Cardiac fibroblast (primary cell): ENCODE measurements around the gene PEPD.

Experiments used
- DNase-seq, 2 donors: peaks; one replicate each; pipeline versions ENCODE4 v3.0.0 to v3.0.0-alpha.2; 2010; ENCODE audit warnings: low read depth in 2 of 2
- H3K4me3 ChIP-seq, 2 donors: replicated peaks in 1 of 2; 1 replicate in 1 of 2; 2 replicates in 1 of 2; pipeline ENCODE4 v1.5.1; 2011; ENCODE audit warnings: low read depth in 2 of 2, low read length in 2 of 2, mild to moderate bottlenecking in 2 of 2, moderate library complexity in 1 of 2
- CTCF ChIP-seq: IDR thresholded peaks from one replicate; pipeline ENCODE4 v1.5.1; 2011; ENCODE audit warnings: low read depth, mild to moderate bottlenecking, low read length, inconsistent platforms

PEPD gene

GRCh38 chr19:33442706-33443105, 78.9 kb downstream of the PEPD start:
- DNase-seq: no peak
- no peak overlapping the region for H3K4me3 ChIP-seq
- TF ChIP-seq CTCF: no peak

- H3K4me3 ChIP-seq: no peak overlapping the region
- TF ChIP-seq CTCF: no peak
- no peak for DNase-seq
Measured at GRCh38 chr19:33441828-33442227, 79.8 kb downstream of the PEPD start.

GRCh38 chr19:33441277-33441699, 80.3 kb downstream of the PEPD start:
- no peak for TF ChIP-seq CTCF
- no peak for DNase-seq
- no peak overlapping the region for H3K4me3 ChIP-seq

- no peak overlapping the region for H3K4me3 ChIP-seq
- no peak for DNase-seq
- TF ChIP-seq CTCF: no peak
Measured at GRCh38 chr19:33440682-33441081, 80.9 kb downstream of the PEPD start.

GRCh38 chr19:33440241-33440640, 81.3 kb downstream of the PEPD start:
- no peak for TF ChIP-seq CTCF
- no peak overlapping the region for H3K4me3 ChIP-seq
- no peak for DNase-seq

- no peak for DNase-seq
- TF ChIP-seq CTCF: no peak
- H3K4me3 ChIP-seq: no peak overlapping the region
Measured at GRCh38 chr19:33438987-33439781, 82.4 kb downstream of the PEPD start.
